CD4-positive, CD25-positive, alpha-beta regulatory T cell (primary cell): ENCODE data around the gene TNIK. TPM values are rescaled to one million over a fixed set of nuclear protein-coding genes. Genes with fewer than 3 reads are reported as not detected.
"Not testable (repeated sequence)": the region's sequence is repeated elsewhere in the genome, so short reads cannot be mapped to it uniquely, and the experiment has no call there.

Source experiments
- ATAC-seq, 2 donors: fragments of 150-1000 bp; cut with Tn5 transposase; one replicate each; pipeline ENCODE4 v1.10.0; 2021; ENCODE audit warnings: low read depth in 2 of 2, moderate number of reproducible peaks in 2 of 2, moderate library complexity in 1 of 2
- DNase-seq, 3 donors: peaks; one replicate each; pipeline versions ENCODE4 v3.0.0 to v3.0.0-alpha.2; 2012 to 2022; ENCODE audit warnings: mixed read lengths in 1 of 3
- H3K27ac ChIP-seq: one replicate; pipeline ENCODE4 v1.7.0; 2013; ENCODE audit warnings: mild to moderate bottlenecking, low read length; ENCODE audit not compliant: insufficient read depth, poor library complexity, severe bottlenecking
- H3K27me3 ChIP-seq: one replicate; pipeline ENCODE4 v1.7.0; 2013; ENCODE audit warnings: low read length; ENCODE audit not compliant: control insufficient read depth, insufficient read depth
- H3K36me3 ChIP-seq: one replicate; pipeline ENCODE4 v1.7.0; 2013; ENCODE audit warnings: mild to moderate bottlenecking, low read length, moderate library complexity; ENCODE audit not compliant: control insufficient read depth, insufficient read depth
- H3K4me1 ChIP-seq: 2 replicates; pipeline ENCODE4 v1.7.0; 2013; ENCODE audit warnings: mild to moderate bottlenecking, low read length; ENCODE audit not compliant: insufficient read depth, control insufficient read depth, poor library complexity, severe bottlenecking
- H3K4me3 ChIP-seq: one replicate; pipeline ENCODE4 v1.7.0; 2013; ENCODE audit warnings: low read depth, mild to moderate bottlenecking, low read length, moderate library complexity
- H3K9me3 ChIP-seq, 2 experiments: 1 replicate in 1 of 2; 2 replicates in 1 of 2; pipeline ENCODE4 v1.7.0; 2013; ENCODE audit warnings: low read length in 2 of 2, mild to moderate bottlenecking in 1 of 2, moderate library complexity in 1 of 2; ENCODE audit not compliant: control insufficient read depth in 2 of 2
- H3K27ac Mint-ChIP-seq, 3 donors: one replicate each; pipeline ENCODE4 v1.8.0; 2020 to 2022; ENCODE audit warnings: mild to moderate bottlenecking in 3 of 3, mixed read lengths in 3 of 3, moderate library complexity in 2 of 3
- H3K27me3 Mint-ChIP-seq: one replicate; pipeline ENCODE4 v1.8.0; 2022; ENCODE audit warnings: mild to moderate bottlenecking, mixed read lengths
- H3K36me3 Mint-ChIP-seq: one replicate; pipeline ENCODE4 v1.8.0; 2020; ENCODE audit warnings: mixed read lengths
- H3K4me1 Mint-ChIP-seq, 4 donors: one replicate each; pipeline ENCODE4 v1.8.0; 2020 to 2022; ENCODE audit warnings: mixed read lengths in 4 of 4, mild to moderate bottlenecking in 1 of 4
- H3K4me3 Mint-ChIP-seq, 4 donors: one replicate each; pipeline ENCODE4 v1.8.0; 2020 to 2022; ENCODE audit warnings: mild to moderate bottlenecking in 4 of 4, mixed read lengths in 4 of 4, moderate library complexity in 3 of 4
- H3K9me3 Mint-ChIP-seq, 7 donors: one replicate each; pipeline ENCODE4 v1.8.0; 2020 to 2022; ENCODE audit warnings: mixed read lengths in 7 of 7, mild to moderate bottlenecking in 3 of 7, moderate library complexity in 2 of 7
- polyA plus RNA-seq, 4 donors: library from polyadenylated mRNA; unstranded; fragments of 300-500 nt; fragmentation: Illumina TruSeq; gene quantifications; one replicate each; pipeline ENCODE4 v1.2.3, GENCODE V29; 2021
- total RNA-seq: library from RNA; stranded (reverse); gene quantifications from one replicate; pipeline ENCODE4 v1.2.3, GENCODE V29; 2022

The TNIK gene
- total and polyA plus RNA-seq, 5 donors from 2014 or later, result 14.7 to 162 (median 22.3) TPM

DNA sequence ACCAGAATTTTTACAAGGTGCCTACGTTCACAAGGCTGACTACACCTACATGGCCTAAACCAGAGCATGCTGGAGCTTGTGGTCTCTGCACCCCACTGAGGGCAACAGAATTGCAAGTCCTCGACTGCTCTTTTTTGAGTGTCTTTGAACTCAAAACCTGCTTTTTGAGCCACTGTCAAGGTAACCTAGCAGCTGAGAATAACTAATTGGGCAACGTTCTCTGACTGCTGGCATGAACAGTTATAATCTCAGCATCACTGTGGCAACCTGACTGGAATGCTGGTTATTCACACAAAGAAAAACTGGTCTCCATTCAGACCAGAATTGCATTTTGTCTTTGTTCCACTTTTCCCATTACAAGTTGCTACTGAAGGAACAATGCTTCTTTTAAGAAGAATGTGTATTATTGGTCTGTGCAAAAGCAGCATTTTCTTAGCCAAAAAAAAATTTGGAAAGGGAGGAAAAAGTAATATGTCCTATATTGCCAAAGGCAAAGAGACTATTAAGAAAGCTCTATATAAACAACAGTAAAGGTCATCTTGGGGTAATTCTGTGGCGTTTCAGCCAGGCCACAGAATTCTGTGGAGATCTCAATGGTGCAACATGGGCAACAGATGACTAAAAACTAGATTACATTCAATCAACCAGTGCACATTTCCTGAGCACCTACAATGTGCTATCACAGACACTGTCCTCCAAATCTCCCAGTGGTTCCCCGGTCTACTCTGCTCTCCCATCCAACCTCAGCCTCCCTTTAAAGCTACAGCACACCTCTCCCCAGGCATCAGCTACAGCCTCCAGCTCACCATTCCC, 76.8 kb downstream of the TNIK start:
- no peaks in the 10 kb centered on the region for H3K27me3 ChIP-seq
- peak overlapping the region in 1 of 4 donors; percentile 56 for H3K4me3 Mint-ChIP-seq

DNA sequence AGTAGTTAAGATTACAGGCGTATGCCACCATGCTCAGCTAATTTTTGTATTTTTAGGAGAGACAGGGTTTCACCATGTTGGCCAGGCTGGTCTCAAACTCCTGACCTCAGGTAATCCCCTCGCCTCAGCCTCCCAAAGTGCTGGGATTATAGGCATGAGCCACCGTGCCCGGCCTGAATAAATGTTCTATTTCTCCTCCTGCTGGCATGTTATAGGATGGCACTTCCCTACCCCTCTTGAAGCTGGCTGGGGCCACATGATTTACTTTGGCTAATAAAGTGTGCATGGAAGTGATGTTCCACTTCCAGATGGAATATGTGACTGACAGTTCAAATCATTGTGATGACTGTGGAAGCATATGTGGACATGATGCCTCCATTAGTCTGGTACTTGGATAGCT, 77.9 kb downstream of the TNIK start:
- not testable (repeated sequence) for H3K4me3 ChIP-seq, H3K9me3 Mint-ChIP-seq, H3K27ac ChIP-seq, H3K27me3 Mint-ChIP-seq, H3K9me3 ChIP-seq, H3K36me3 ChIP-seq, H3K36me3 Mint-ChIP-seq, DNase-seq, H3K4me3 Mint-ChIP-seq, ATAC-seq, H3K27me3 ChIP-seq, H3K4me1 ChIP-seq
- peak overlapping the region in 1 of 3 donors; percentile 35 for H3K27ac Mint-ChIP-seq
- H3K4me1 Mint-ChIP-seq, result peaks cover 24 to 78% (median 64%) of the 10 kb centered on the region in 4 donors

More for the DNA sequence above, 76.8 kb downstream of the TNIK start:
- no peak for DNase-seq
- peaks cover 15% of the 10 kb centered on the region for H3K4me1 ChIP-seq
- H3K4me3 ChIP-seq, result no peak overlapping the region
- no peaks in the 10 kb centered on the region for H3K27me3 Mint-ChIP-seq
- H3K9me3 ChIP-seq, result no peaks in the 10 kb centered on the region
- peaks cover 3% of the 10 kb centered on the region for H3K36me3 Mint-ChIP-seq
- no peak for ATAC-seq
- H3K4me1 Mint-ChIP-seq, result peaks cover 18 to 87% (median 66%) of the 10 kb centered on the region in 4 donors
- H3K36me3 ChIP-seq, result no peaks in the 10 kb centered on the region
- H3K27ac ChIP-seq, result no peak overlapping the region
- peak overlapping the region in 2 of 3 donors; percentile 14 to 80 for H3K27ac Mint-ChIP-seq
- no peaks in the 10 kb centered on the region for H3K9me3 Mint-ChIP-seq

DNA sequence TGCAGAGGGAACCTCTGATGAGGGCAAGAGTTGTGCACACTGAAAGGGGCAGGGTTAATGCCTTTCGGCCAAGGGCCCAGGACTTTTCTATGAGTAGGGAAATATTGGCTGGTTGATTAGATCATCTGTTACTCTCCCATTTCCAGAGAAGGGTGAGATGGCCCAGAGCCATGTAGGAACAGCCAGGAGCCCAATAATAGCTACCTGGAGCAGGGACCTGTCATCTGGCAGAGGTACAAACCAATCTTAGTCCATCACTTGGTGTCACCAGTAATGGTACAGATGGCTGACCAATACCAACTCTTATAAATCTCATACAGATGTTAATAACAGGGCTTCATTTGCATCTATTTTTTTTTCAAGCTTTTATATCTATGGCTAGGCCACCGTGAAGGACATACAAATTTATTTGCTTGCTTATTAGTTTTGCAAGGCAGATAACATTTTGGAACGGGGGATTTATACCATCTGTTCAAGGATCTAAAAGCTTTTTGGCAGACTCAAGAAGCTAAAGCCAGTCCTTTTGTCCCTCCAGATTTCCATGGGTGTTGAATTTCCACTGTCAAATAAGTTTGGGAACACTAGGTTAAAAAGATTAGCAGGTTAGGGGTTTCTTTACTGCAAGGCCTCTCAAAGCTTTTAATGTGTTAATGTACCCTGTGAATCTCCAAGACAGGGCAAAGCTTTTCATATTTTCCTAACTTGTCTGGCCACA, 79.3 kb downstream of the TNIK start:
- H3K9me3 ChIP-seq, result no peaks in the 10 kb centered on the region
- Mint-ChIP-seq H3K36me3 (peaks cover 3% of the 10 kb centered on the region), H3K27me3 (no peaks in the 10 kb centered on the region), H3K9me3 (no peaks in the 10 kb centered on the region), H3K4me1 (peaks cover 29 to 67% (median 62%) of the 10 kb centered on the region in 4 donors), H3K27ac (peak overlapping the region in 2 of 3 donors; percentile 28 to 79), H3K4me3 (no peak overlapping the region)
- H3K4me3 ChIP-seq, result no peak overlapping the region
- DNase-seq (no peak), ATAC-seq (no peak)
- H3K4me1 ChIP-seq, result peaks cover 11% of the 10 kb centered on the region
- no peak overlapping the region for H3K27ac ChIP-seq
- H3K36me3 ChIP-seq, result no peaks in the 10 kb centered on the region
- no peaks in the 10 kb centered on the region for H3K27me3 ChIP-seq

DNA sequence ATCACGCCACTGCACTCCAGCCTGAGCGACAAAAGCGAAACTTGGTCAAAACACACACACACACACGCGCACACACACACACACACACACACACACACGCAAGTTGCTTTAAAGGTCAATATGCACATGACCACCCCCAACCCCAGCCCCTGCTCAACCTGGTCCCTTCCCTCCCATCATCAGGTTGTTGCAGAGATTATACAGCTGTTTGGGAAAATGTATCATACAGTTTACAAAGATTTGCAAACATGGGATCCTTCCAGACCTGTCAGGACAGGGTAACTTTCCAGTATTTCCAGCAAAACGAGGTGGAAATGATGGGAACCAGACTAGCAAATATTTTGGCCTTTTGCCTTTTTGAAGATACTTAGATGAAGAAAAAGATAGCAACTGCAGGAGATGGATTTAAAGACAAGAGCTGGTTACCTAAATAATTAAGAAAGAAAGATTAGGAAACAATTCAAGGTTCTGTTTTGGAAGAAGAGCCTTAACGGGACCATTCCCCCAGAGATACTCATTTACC, 80.2 kb downstream of the TNIK start:
- H3K4me1 Mint-ChIP-seq, result peaks cover 29 to 59% (median 56%) of the 10 kb centered on the region in 4 donors

DNA sequence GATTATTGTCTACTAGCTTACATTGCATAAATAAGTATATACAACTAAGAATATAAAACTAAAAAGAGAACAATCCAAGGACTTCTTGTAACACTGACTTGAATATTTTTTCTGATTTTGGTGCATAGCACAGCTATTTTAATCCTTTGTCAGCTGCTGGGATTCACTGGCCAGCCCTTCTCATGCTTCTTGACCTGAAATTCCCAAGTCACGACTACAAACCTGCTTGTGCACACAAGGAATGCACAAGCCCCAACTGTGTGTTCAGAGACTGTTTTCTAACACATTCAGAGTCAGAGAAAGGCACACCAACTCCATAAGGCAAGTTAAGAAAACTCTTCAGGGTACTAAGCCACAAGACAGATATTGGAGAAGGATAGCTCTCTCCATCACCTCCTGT, 80.9 kb downstream of the TNIK start:
- H3K27me3 ChIP-seq, result no peaks in the 10 kb centered on the region
- ATAC-seq (no peak), DNase-seq (no peak)
- peak overlapping the region in 2 of 3 donors; percentile 69 to 82 for H3K27ac Mint-ChIP-seq
- H3K27me3 Mint-ChIP-seq, result no peaks in the 10 kb centered on the region
- no peaks in the 10 kb centered on the region for H3K9me3 Mint-ChIP-seq
- H3K36me3 ChIP-seq, result no peaks in the 10 kb centered on the region
- peaks cover 17% of the 10 kb centered on the region for H3K4me1 ChIP-seq
- no peak overlapping the region for H3K4me3 Mint-ChIP-seq
- H3K4me3 ChIP-seq, result no peak overlapping the region
- H3K36me3 Mint-ChIP-seq, result peaks cover 3% of the 10 kb centered on the region
- H3K4me1 Mint-ChIP-seq, result peaks cover 22 to 53% (median 50%) of the 10 kb centered on the region in 4 donors
- no peak overlapping the region for H3K27ac ChIP-seq
- no peaks in the 10 kb centered on the region for H3K9me3 ChIP-seq

More for the DNA sequence above, 80.2 kb downstream of the TNIK start:
- Mint-ChIP-seq H3K9me3 (no peaks in the 10 kb centered on the region), H3K27me3 (no peaks in the 10 kb centered on the region), H3K4me3 (peak overlapping the region in 1 of 4 donors; percentile 39), H3K27ac (peak overlapping the region in 2 of 3 donors; percentile 53 to 82), H3K36me3 (peaks cover 3% of the 10 kb centered on the region)
- Histone ChIP-seq H3K4me3 (no peak overlapping the region), H3K36me3 (no peaks in the 10 kb centered on the region), H3K4me1 (peaks cover 17% of the 10 kb centered on the region), H3K27ac (no peak overlapping the region), H3K27me3 (no peaks in the 10 kb centered on the region), H3K9me3 (no peaks in the 10 kb centered on the region)
- ATAC-seq, result no peak
- DNase-seq, result no peak

DNA sequence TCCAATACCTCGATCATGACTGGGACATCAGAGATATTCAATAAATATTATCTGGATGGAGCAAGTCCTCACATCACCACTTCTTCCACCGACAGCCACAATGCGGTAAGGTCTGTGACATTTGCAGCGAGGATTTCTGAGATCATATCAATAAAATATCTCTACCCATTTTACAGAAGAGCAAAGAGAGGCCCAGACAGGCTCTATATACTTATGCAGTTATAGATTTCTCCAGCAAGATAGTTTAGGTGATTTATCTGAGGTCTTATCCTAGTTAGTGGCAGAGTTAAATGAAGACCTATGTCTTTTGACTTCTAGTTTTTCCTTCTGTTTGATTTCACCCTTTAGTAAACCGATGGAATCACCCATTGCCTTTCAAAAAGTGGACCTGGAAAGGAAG, 81.6 kb downstream of the TNIK start:
- ATAC-seq, result no peak
- Mint-ChIP-seq H3K36me3 (peaks cover 3% of the 10 kb centered on the region), H3K9me3 (no peaks in the 10 kb centered on the region), H3K4me3 (no peak overlapping the region), H3K27ac (peak overlapping the region in 1 of 3 donors; percentile 28), H3K27me3 (no peaks in the 10 kb centered on the region), H3K4me1 (peaks cover 16 to 46% (median 43%) of the 10 kb centered on the region in 4 donors)
- no peaks in the 10 kb centered on the region for H3K9me3 ChIP-seq
- no peak for DNase-seq
- H3K27ac ChIP-seq, result no peak overlapping the region
- H3K36me3 ChIP-seq, result no peaks in the 10 kb centered on the region
- H3K4me3 ChIP-seq, result no peak overlapping the region
- H3K27me3 ChIP-seq, result no peaks in the 10 kb centered on the region
- H3K4me1 ChIP-seq, result peaks cover 17% of the 10 kb centered on the region

DNA sequence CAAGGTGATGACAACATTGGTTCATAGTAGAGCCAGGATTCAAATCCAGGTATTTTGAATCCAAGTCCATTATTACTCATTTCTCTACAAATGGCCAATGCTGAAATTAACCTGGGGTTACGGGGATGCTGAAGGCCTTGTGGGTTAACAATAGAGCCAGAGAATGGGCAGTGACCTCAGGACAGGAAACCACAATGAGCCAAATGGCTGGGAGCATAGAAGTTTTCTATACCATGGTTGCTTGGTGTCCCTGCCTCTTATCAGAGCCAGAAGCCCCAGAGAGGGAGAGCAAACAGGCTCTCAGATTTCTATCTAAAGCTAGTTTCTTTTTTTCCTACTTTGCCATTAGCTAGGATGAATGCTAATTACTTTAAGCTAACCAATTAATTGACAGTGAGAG, 82.3 kb downstream of the TNIK start:
- Mint-ChIP-seq H3K9me3 (no peaks in the 10 kb centered on the region), H3K27ac (peak overlapping the region in 1 of 3 donors; percentile 11), H3K36me3 (peaks cover 3% of the 10 kb centered on the region), H3K27me3 (no peaks in the 10 kb centered on the region), H3K4me1 (peaks cover 16 to 41% (median 38%) of the 10 kb centered on the region in 4 donors), H3K4me3 (no peak overlapping the region)
- Histone ChIP-seq H3K27me3 (no peaks in the 10 kb centered on the region), H3K4me3 (no peak overlapping the region), H3K4me1 (peaks cover 20% of the 10 kb centered on the region), H3K9me3 (no peaks in the 10 kb centered on the region), H3K27ac (no peak overlapping the region), H3K36me3 (no peaks in the 10 kb centered on the region)
- DNase-seq (no peak), ATAC-seq (no peak)
